OCI-LY7 (cell line): ENCODE results near the gene PLCL2.

Experiments
- CTCF ChIP-seq: fragments of 200-600 bp; sonication (generic); conservative IDR thresholded peaks from 2 replicates; pipeline ENCODE4 v1.5.1; 2014; ENCODE audit warnings: mild to moderate bottlenecking, antibody characterized with exemption, low read length, moderate library complexity, mixed read lengths
- EZH2phosphoT487 ChIP-seq: fragments of 200-600 bp; sonication (generic); IDR thresholded peaks from 2 replicates; pipeline ENCODE4 v1.6.1; 2018; ENCODE audit warnings: low read depth, borderline replicate concordance, mild to moderate bottlenecking, mixed run types, antibody characterized with exemption, low read length, moderate library complexity, mixed read lengths

GRCh38 chr3:17054301-17054981, 169.7 kb downstream of the PLCL2 start:
- TF ChIP-seq CTCF = no peak
- TF ChIP-seq EZH2phosphoT487 = no peak
